ENCODE measurements around the gene ST7.

ST7 gene

DNA sequence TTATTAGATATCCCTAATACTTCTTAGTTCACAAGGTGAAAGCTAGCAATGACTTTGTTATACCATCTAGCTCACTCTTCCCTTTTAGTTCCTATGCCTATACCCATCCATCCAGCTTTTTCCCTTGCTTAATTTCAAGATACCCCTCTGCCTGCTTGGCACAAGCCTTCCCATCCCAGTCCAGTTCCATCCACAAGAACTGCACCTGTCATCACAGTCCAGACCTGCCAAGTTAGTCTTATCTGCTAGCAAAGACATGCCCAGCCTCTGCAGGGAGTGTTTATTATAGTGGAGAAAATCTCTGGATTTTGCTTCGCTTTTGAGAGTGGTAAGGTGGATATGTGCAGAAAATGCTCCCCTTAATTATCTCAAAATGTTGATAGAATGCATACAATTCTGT lies 158.2 kb downstream of the ST7 start:
- H3K27ac ChIP-seq, result no peak overlapping the region
- TF ChIP-seq ZFX (IDR thresholded peaks at IDR 0.05; ENCODE audit: borderline replicate concordance), result no peak
- TF ChIP-seq, protein P1, sequence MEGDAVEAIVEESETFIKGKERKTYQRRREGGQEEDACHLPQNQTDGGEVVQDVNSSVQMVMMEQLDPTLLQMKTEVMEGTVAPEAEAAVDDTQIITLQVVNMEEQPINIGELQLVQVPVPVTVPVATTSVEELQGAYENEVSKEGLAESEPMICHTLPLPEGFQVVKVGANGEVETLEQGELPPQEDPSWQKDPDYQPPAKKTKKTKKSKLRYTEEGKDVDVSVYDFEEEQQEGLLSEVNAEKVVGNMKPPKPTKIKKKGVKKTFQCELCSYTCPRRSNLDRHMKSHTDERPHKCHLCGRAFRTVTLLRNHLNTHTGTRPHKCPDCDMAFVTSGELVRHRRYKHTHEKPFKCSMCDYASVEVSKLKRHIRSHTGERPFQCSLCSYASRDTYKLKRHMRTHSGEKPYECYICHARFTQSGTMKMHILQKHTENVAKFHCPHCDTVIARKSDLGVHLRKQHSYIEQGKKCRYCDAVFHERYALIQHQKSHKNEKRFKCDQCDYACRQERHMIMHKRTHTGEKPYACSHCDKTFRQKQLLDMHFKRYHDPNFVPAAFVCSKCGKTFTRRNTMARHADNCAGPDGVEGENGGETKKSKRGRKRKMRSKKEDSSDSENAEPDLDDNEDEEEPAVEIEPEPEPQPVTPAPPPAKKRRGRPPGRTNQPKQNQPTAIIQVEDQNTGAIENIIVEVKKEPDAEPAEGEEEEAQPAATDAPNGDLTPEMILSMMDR (IDR thresholded peaks at IDR 0.05), result no peak

DNA sequence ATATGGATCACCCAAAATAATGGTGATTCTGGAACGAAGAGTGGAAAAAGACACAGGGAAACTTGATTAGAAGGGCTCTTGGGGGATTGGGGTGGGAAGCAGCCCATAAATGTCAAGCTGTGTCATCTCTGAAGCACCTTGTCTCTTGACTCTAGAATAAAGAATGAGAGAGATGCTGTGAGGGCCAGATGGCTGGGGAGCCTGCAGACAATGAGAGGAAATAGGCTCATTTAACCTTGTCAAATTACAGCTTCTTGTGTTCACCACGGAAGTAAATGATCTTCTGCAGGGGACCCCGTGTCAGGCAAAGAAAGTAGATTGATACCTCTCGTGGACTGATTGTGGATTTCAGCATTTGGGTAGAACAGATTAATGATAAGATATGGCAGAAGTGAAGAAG lies 159.3 kb downstream of the ST7 start:
- TF ChIP-seq ZFX (IDR thresholded peaks at IDR 0.05; ENCODE audit: borderline replicate concordance), result no peak
- TF ChIP-seq, protein P1 (IDR thresholded peaks at IDR 0.05), result no peak

DNA sequence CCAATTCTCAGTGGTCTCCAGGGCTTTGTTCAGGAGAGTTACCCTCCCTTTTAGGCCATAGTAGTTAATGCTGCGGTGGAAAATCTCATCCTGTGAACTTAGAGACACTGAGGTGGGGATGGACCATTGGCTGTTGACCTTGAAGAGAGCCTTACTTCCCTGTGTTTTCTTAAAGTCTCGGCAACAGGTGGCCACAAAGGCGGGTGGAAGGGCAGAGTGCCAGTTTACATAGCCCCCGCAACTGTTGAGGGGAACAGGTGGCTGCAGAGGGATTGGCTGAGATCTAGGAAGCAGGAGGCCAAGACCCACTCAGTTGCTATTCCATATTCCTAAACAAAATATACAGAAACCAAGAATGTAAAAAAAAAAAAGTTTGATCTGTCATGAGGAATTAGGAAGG lies 160.6 kb downstream of the ST7 start:
- no peak overlapping the region for H3K27ac ChIP-seq
- TF ChIP-seq, protein P1 (IDR thresholded peaks at IDR 0.05), result no peak
- TF ChIP-seq ZFX (IDR thresholded peaks at IDR 0.05; ENCODE audit: borderline replicate concordance), result no peak

More for the DNA sequence above, 159.3 kb downstream of the ST7 start:
- no peak overlapping the region for H3K27ac ChIP-seq

DNA sequence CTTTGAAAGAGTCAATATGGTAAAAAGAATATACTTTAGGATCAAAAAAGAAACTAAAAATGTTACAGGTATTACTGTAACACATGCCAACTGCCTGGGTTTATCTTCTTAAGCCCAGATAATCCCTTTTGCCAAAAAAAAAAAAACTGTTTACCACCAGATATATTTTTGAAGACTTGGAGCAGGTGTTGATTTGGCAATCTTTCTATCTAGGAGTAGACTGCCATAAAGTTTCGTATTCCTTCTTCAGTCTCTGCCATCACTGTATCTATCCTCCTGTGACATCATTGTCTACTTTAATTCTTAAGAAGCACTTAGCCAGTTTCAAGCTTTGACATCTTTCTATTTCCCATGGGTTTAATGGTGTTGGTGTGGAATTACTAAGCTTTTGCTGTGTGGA lies 161.0 kb downstream of the ST7 start:
- TF ChIP-seq, protein P1 (IDR thresholded peaks at IDR 0.05), result no peak
- no peak overlapping the region for H3K27ac ChIP-seq

DNA sequence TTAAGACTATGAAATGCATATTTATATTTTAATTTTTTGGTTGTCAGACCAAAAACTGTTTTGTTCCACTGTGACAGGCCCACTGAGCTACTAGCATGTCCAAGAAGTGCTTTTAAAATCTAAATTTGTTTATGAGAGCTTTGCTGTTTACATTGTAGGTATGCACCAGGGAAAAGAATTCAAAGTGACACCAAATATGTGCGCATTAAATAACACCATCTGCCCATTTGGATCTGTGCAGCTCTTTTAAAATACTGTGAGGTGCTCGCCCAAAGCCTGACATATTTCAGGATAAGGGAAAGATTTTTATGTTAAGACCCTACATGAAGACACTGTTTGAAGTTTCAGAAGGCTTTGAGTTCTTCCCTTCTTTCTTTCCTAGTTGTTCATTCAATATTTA lies 162.9 kb downstream of the ST7 start:
- no peak overlapping the region for H3K27ac ChIP-seq
- no peak for TF ChIP-seq ZFX (IDR thresholded peaks at IDR 0.05; ENCODE audit: borderline replicate concordance)
- TF ChIP-seq, protein P1 (IDR thresholded peaks at IDR 0.05), result no peak

DNA sequence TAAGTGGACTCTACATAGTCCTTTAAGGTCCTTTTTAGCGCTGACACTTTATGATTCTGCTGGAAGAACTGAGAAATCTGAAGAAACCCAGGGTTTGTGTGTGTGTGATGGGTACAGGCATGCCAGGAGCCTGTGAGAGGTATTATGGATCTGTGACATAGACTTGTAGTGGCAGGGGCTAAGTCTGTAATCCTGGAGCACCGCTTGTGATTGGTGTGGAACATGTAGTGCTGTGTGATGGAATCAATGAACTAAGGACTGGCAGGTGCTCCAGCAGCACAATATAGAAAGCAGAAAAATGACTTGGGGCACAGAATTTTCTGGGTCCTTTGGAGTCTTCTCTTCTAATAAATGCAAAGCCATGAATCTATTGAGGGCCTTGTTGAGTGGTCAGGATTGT lies 163.9 kb downstream of the ST7 start:
- no peak for TF ChIP-seq ZFX (IDR thresholded peaks at IDR 0.05; ENCODE audit: borderline replicate concordance)
- TF ChIP-seq, protein P1 (IDR thresholded peaks at IDR 0.05), result no peak
- no peak overlapping the region for H3K27ac ChIP-seq

DNA sequence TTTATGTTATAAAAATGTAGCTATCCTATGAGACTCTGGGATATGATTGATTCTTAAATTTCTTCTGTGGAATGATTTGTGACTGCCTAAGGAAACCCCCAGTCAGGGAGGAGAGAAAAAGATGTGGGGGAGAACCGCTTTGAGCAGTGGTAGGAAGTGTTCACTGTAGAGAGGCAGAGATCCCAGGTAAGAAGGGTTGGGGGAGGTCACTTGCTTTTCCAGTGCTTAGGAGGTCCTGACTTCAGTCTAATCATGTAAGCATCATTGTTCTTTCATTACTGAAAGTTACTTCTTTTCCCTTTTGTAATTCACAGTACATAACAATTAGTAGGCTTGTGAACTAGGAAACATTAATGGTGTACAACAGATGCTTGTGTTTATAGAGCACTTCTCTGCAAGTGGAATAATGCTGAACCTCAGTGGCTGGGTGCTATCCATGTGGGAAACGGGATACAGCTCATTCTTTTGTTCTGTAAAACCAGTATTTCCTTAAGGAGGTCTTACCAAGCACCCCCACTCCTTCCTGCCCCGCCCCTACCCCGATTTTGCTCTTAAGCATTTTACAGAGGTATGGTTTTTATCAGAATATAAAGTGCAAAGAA lies 165.4 kb downstream of the ST7 start:
- no peak overlapping the region for H3K27ac ChIP-seq
- no peak for TF ChIP-seq ZFX (IDR thresholded peaks at IDR 0.05; ENCODE audit: borderline replicate concordance)
- TF ChIP-seq, protein P1 (IDR thresholded peaks at IDR 0.05), result no peak

All from 22Rv1 (cell line).